H1 (cell line): ENCODE results near the gene RPL36A. TPM values are rescaled to one million over a fixed set of nuclear protein-coding genes. Genes with fewer than 3 reads are reported as not detected.
A peak's percentile ranks its signal among the peaks of the same experiment; 100 is the strongest.

Source experiments
- CTCF ChIA-PET: fragments of 300-600 bp; sonication (Branson Sonifier 250); formaldehyde crosslinking; loops from one replicate; lab custom pipeline; 2021; ENCODE audit not compliant: partially characterized antibody; lab: Charles Lee
- POLR2A ChIA-PET: fragments of 300-600 bp; sonication (Branson Sonifier 250); formaldehyde crosslinking; loops from one replicate; lab custom pipeline; 2021; ENCODE audit warnings: inconsistent platforms; ENCODE audit not compliant: partially characterized antibody; lab: Charles Lee
- DNase-seq, 2 experiments: peaks; one replicate each; pipeline versions ENCODE4 v3.0.0 to v3.0.0-alpha.2; 2010 to 2022; ENCODE audit warnings: low spot score in 2 of 2, low read depth in 1 of 2, mixed read lengths in 1 of 2
- FAIRE-seq: peaks from 2 replicates; lab custom pipeline; 2011; peaks lifted over from hg19 to GRCh38; lab: Jason Lieb, UNC
- H2AFZ ChIP-seq: 2 replicates; pipeline ENCODE4 v1.8.1; 2012; ENCODE audit warnings: low read length, inconsistent platforms
- H2AK5ac ChIP-seq: 2 replicates; pipeline ENCODE4 v1.6.1; 2013; ENCODE audit warnings: low read depth, low read length
- H2BK120ac ChIP-seq: replicated peaks from 2 replicates; pipeline ENCODE3; 2013; ENCODE audit warnings: low read depth, low read length, inconsistent platforms
- H2BK12ac ChIP-seq: 2 replicates; pipeline ENCODE4 v1.6.1; 2013; ENCODE audit warnings: low read depth, low read length
- H2BK15ac ChIP-seq: 2 replicates; pipeline ENCODE4 v1.6.1; 2013; ENCODE audit warnings: low read length
- H2BK20ac ChIP-seq: 2 replicates; pipeline ENCODE4 v1.6.1; 2013; ENCODE audit warnings: low read length
- H2BK5ac ChIP-seq: 2 replicates; pipeline ENCODE4 v1.6.1; 2013; ENCODE audit warnings: low read depth, low read length
- H3K14ac ChIP-seq: 2 replicates; pipeline ENCODE4 v1.6.1; 2013; ENCODE audit warnings: inconsistent platforms; ENCODE audit not compliant: insufficient read length
- H3K18ac ChIP-seq: 2 replicates; pipeline ENCODE4 v1.6.1; 2013; ENCODE audit warnings: low read length; ENCODE audit errors: extremely low read depth
- H3K23ac ChIP-seq: 2 replicates; pipeline ENCODE4 v1.6.1; 2013; ENCODE audit warnings: inconsistent platforms; ENCODE audit not compliant: insufficient read length
- H3K23me2 ChIP-seq: 2 replicates; pipeline ENCODE4 v1.6.1; 2013; ENCODE audit warnings: low read depth, low read length
- H3K27ac ChIP-seq: 2 replicates; pipeline ENCODE4 v1.6.1; 2011; ENCODE audit warnings: low read depth, low read length, inconsistent platforms
- H3K27me3 ChIP-seq, 4 experiments: replicated peaks in 1 of 4; 1 replicate in 1 of 4; 2 replicates in 3 of 4; pipeline versions ENCODE4 v1.6.1 to v1.8.1; 2011 to 2013; ENCODE audit warnings: low read length in 3 of 4, mild to moderate bottlenecking in 3 of 4, inconsistent platforms in 2 of 4, mixed read lengths in 2 of 4, moderate library complexity in 1 of 4; ENCODE audit not compliant: control insufficient read depth in 3 of 4, insufficient read depth in 3 of 4; ENCODE audit errors: extremely low read depth in 1 of 4
- H3K36me3 ChIP-seq, 4 experiments: 2 replicates each; pipeline versions ENCODE4 v1.6.1 to v1.8.1; 2011 to 2013; ENCODE audit warnings: mild to moderate bottlenecking in 4 of 4, low read length in 3 of 4, moderate library complexity in 2 of 4, control low read depth in 1 of 4, inconsistent platforms in 1 of 4; ENCODE audit not compliant: insufficient read depth in 4 of 4, control insufficient read depth in 2 of 4
- H3K4ac ChIP-seq: replicated peaks from 2 replicates; pipeline ENCODE3; 2013; ENCODE audit warnings: low read length, low read depth, mixed read lengths, inconsistent platforms; ENCODE audit not compliant: insufficient read length
- H3K4me1 ChIP-seq, 4 experiments: replicated peaks in 1 of 4; 1 replicate in 1 of 4; 2 replicates in 3 of 4; pipeline versions ENCODE4 v1.6.1 to v1.8.1; 2011 to 2013; ENCODE audit warnings: low read length in 3 of 4, inconsistent platforms in 2 of 4, mixed read lengths in 1 of 4; ENCODE audit not compliant: insufficient read depth in 4 of 4, control insufficient read depth in 3 of 4
- H3K4me2 ChIP-seq, 2 experiments: 2 replicates each; pipeline versions ENCODE4 v1.6.1 to v1.8.1; 2011 to 2013; ENCODE audit warnings: low read depth in 2 of 2, low read length in 2 of 2, control low read depth in 1 of 2, inconsistent platforms in 1 of 2, mild to moderate bottlenecking in 1 of 2; ENCODE audit not compliant: insufficient read depth in 1 of 2
- H3K4me3 ChIP-seq, 4 experiments: fragments of 200-600, 300-600 bp in 1 of 4; sonication (generic), shearing (Covaris generic), sonication (Bioruptor Twin) in 1 of 4; 2 replicates each; pipeline versions ENCODE4 v1.5.1 to v1.8.1; 2011 to 2016; ENCODE audit warnings: low read length in 4 of 4, low read depth in 3 of 4, control low read depth in 2 of 4, inconsistent platforms in 2 of 4, mild to moderate bottlenecking in 2 of 4, mixed read lengths in 1 of 4, moderate library complexity in 1 of 4; ENCODE audit not compliant: insufficient read depth in 2 of 4; ENCODE audit errors: extremely low read depth in 1 of 4
- H3K56ac ChIP-seq: replicated peaks from 2 replicates; pipeline ENCODE3; 2013; ENCODE audit warnings: low read depth, mild to moderate bottlenecking, mixed read lengths, low read length, inconsistent platforms; ENCODE audit not compliant: insufficient read length
- H3K79me1 ChIP-seq: 2 replicates; pipeline ENCODE4 v1.6.1; 2013; ENCODE audit warnings: low read depth, low read length, control low read depth
- H3K79me2 ChIP-seq, 2 experiments: 2 replicates each; pipeline versions ENCODE4 v1.6.1 to v1.8.1; 2012 to 2013; ENCODE audit warnings: low read length in 2 of 2, mild to moderate bottlenecking in 2 of 2, inconsistent platforms in 1 of 2; ENCODE audit not compliant: insufficient read depth in 2 of 2, control insufficient read depth in 1 of 2
- H3K9ac ChIP-seq, 4 experiments: replicated peaks in 1 of 4; 1 replicate in 1 of 4; 2 replicates in 3 of 4; pipeline versions ENCODE4 v1.6.1 to v1.8.1; 2011 to 2013; ENCODE audit warnings: low read depth in 3 of 4, low read length in 3 of 4, control low read depth in 2 of 4, mild to moderate bottlenecking in 2 of 4, moderate library complexity in 2 of 4, inconsistent platforms in 1 of 4; ENCODE audit errors: extremely low read depth in 1 of 4
- H3K9me3 ChIP-seq, 2 experiments: 2 replicates each; pipeline versions ENCODE4 v1.6.1 to v1.8.1; 2012 to 2013; ENCODE audit warnings: mild to moderate bottlenecking in 2 of 2, moderate library complexity in 2 of 2, control low read depth in 1 of 2, inconsistent platforms in 1 of 2, low read depth in 1 of 2, low read length in 1 of 2, mixed read lengths in 1 of 2; ENCODE audit not compliant: insufficient read depth in 2 of 2
- H4K20me1 ChIP-seq, 2 experiments: replicated peaks in 1 of 2; 2 replicates each; pipeline versions ENCODE3 to v1.8.1; 2011 to 2013; ENCODE audit warnings: inconsistent platforms in 2 of 2, low read length in 2 of 2, mild to moderate bottlenecking in 1 of 2; ENCODE audit not compliant: insufficient read depth in 2 of 2, control insufficient read depth in 1 of 2
- H4K5ac ChIP-seq: 2 replicates; pipeline ENCODE4 v1.6.1; 2013; ENCODE audit warnings: low read length, low read depth, mixed read lengths, inconsistent platforms; ENCODE audit not compliant: insufficient read length
- H4K8ac ChIP-seq: 2 replicates; pipeline ENCODE4 v1.8.0; 2013; ENCODE audit warnings: mild to moderate bottlenecking, moderate library complexity, low read length, inconsistent platforms; ENCODE audit not compliant: insufficient read depth; ENCODE audit errors: extremely low read depth
- H4K91ac ChIP-seq: replicated peaks from 2 replicates; pipeline ENCODE3; 2013; ENCODE audit warnings: low read length, mixed read lengths, inconsistent platforms; ENCODE audit not compliant: insufficient read length
- ASH2L ChIP-seq: fragments of 200-600, 300-600 bp; sonication (generic); IDR thresholded peaks from one replicate; pipeline ENCODE4 v1.7.1; 2017; ENCODE audit warnings: low read length
- ATF3 ChIP-seq: IDR thresholded peaks from 2 replicates; pipeline ENCODE4 v1.6.1; 2011; ENCODE audit warnings: low read depth, mild to moderate bottlenecking, low read length; ENCODE audit not compliant: insufficient read depth
- BRCA1 ChIP-seq: IDR thresholded peaks from 2 replicates; pipeline ENCODE4 v1.6.1; 2012; ENCODE audit warnings: low read depth, low read length, improper control_type of control experiment
- CEBPB ChIP-seq: IDR thresholded peaks from 2 replicates; pipeline ENCODE4 v1.6.1; 2012; ENCODE audit warnings: low read depth, low read length
- EGR1 ChIP-seq: IDR thresholded peaks from 2 replicates; pipeline ENCODE4 v1.6.1; 2011; ENCODE audit warnings: low read depth, low read length, borderline replicate concordance
- HDAC6 ChIP-seq: IDR thresholded peaks from one replicate; pipeline ENCODE4 v1.7.1; 2012; ENCODE audit warnings: low read depth, mild to moderate bottlenecking, inconsistent platforms, low read length, moderate library complexity
- MAX ChIP-seq: IDR thresholded peaks from 2 replicates; pipeline ENCODE4 v1.6.1; 2012; ENCODE audit warnings: inconsistent platforms
- TAF1 ChIP-seq: IDR thresholded peaks from 2 replicates; pipeline ENCODE4 v1.6.1; 2011; ENCODE audit warnings: mild to moderate bottlenecking, low read depth, low read length
- WGBS, 2 experiments: shearing (Covaris generic) in 1 of 2; methylation state at CpG; one replicate each; pipeline versions ENCODE4 v1.1.6 to v1.1.7; 2013 to 2015; ENCODE audit warnings: low lambda C conversion rate in 2 of 2, mixed read lengths in 2 of 2, inconsistent platforms in 1 of 2, low coverage in 1 of 2, missing lambda C conversion rate in 1 of 2; ENCODE audit not compliant: insufficient replicate concordance in 2 of 2, insufficient coverage in 1 of 2, insufficient read length in 1 of 2; ENCODE audit errors: extremely low coverage in 1 of 2, missing lambda C conversion rate in 1 of 2; 5-methylcytosine and 5-hydroxymethylcytosine counted together
- polyA plus RNA-seq, 7 experiments: library from polyadenylated mRNA; depleted of rRNA in 3 of 7; stranded (reverse) in 5 of 7; unstranded in 2 of 7; fragments of >200 nt in 5 of 7; fragments of 200-250 nt in 2 of 7; gene quantifications; 1 replicate in 5 of 7; 2 replicates in 1 of 7; 4 replicates in 1 of 7; pipeline versions ENCODE4 v1.2.1 to v1.2.3, GENCODE V29; 2011 to 2013; ENCODE audit warnings: missing spikeins in 2 of 7, mixed read lengths in 2 of 7
- total RNA-seq: library from RNA; stranded (reverse); fragmentation: NEBNext Ultra II Directional; extraction: Animal tissue kit (Norgen Biotek cat#: 25700); gene quantifications from 2 replicates; pipeline ENCODE4 v1.2.1, GENCODE V29; 2021

The RPL36A gene
- total and polyA plus RNA-seq, 2 of the 8 experiments (the other 6 are each of a cell fraction or from before 2014, with no cell fraction given): 271 to 1,587 TPM

GRCh38 chrX:101349193-101349562, 41.6 kb upstream of the RPL36A start:
- Histone ChIP-seq H2AFZ (no peak overlapping the region), H4K8ac (no peak overlapping the region), H3K56ac (no peak overlapping the region), H3K79me2 (peaks cover 9 to 33% of the 10 kb centered on the region in 2 experiments), H3K4me3 (peak overlapping the region; percentile 57 to 88 (median 74); a peak in 7 of 8 replicates), H2BK5ac (no peak overlapping the region), H3K9ac (peak overlapping the region in 3 of 4 experiments; percentile 44 to 86 (median 82); a peak in 5 of 7 replicates), H2BK120ac (no peak overlapping the region), H3K4ac (no peak overlapping the region), H3K23ac (no peak overlapping the region), H4K20me1 (no peaks in the 10 kb centered on the region), H3K27me3 (no peaks in the 10 kb centered on the region), H3K23me2 (peaks cover 3% of the 10 kb centered on the region; the same call in 1 of the 2 replicates), H4K91ac (no peak overlapping the region), H3K4me2 (peak overlapping the region; percentile 63 to 73), H2AK5ac (no peak overlapping the region), H3K79me1 (no peaks in the 10 kb centered on the region), H3K18ac (peak overlapping the region; percentile 15; the same call in 1 of the 2 replicates), H3K27ac (peak overlapping the region; percentile 89; the same call in 1 of the 2 replicates), H3K9me3 (no peaks in the 10 kb centered on the region), H4K5ac (peak overlapping the region; percentile 18), H2BK15ac (0 out of 2 replicates have a peak overlapping the region, but pooled peaks have one; percentile 3), H3K36me3 (peaks cover 2 to 12% (median 4%) of the 10 kb centered on the region in 4 experiments; a peak in 4 of 8 replicates), H3K4me1 (no peaks in the 10 kb centered on the region), H3K14ac (no peak overlapping the region), H2BK12ac (no peak overlapping the region), H2BK20ac (no peak overlapping the region)
- POLR2A ChIA-PET: interaction anchor here (0.9 to 6.2 kb wide), 5 partner anchors 8 to 47 kb away, joined by 3 to 45 read pairs (median 4); partner anchors contain the start of gene RPL36A
- TF ChIP-seq ATF3: no peak
- no peak for TF ChIP-seq BRCA1
- no peak for TF ChIP-seq EGR1
- TF ChIP-seq MAX: no peak
- TF ChIP-seq HDAC6: no peak
- TF ChIP-seq ASH2L: no peak
- TF ChIP-seq TAF1: no peak
- TF ChIP-seq CEBPB: no peak
- CTCF ChIA-PET: interaction anchor here (1.7 kb wide), 1 partner anchor 21 kb away, joined by 3 read pairs; no protein-coding TSS in a partner anchor
- DNase-seq (no peak), FAIRE-seq (no peak)
- 42% methylated on average over 4 of the region's 4 CpGs; no CpG with 5 or more reads in 1 of the 2 experiments for WGBS, 2 experiments
